Sigmoid colon (tissue), 4 donors: ENCODE measurements around the gene NUFIP2.

Experiments used
- CTCF ChIP-seq, 4 experiments: fragments of 450-650 bp in 3 of 4; fragments of 200-600 bp in 1 of 4; IDR thresholded peaks; one replicate each; pipeline ENCODE4 v1.5.1; 2016 to 2019; ENCODE audit warnings: antibody characterized with exemption in 4 of 4, mild to moderate bottlenecking in 3 of 4, moderate library complexity in 2 of 4
- POLR2A ChIP-seq, 2 donors: fragments of 450-650 bp; IDR thresholded peaks; one replicate each; pipeline ENCODE4 v1.6.1; 2016; ENCODE audit warnings: antibody characterized with exemption in 2 of 2, mild to moderate bottlenecking in 2 of 2, moderate library complexity in 2 of 2
- POLR2AphosphoS5 ChIP-seq, 4 donors: sonication (generic); formaldehyde crosslinking; IDR thresholded peaks; one replicate each; pipeline ENCODE4 v1.6.1; 2017; ENCODE audit warnings: antibody characterized with exemption in 4 of 4

GRCh38 chr17:29279397-29280070 is 14.4 kb downstream of the NUFIP2 start:
- TF ChIP-seq CTCF (IDR thresholded peaks at IDR 0.05) (no peak), POLR2A (IDR thresholded peaks at IDR 0.05) (no peak), POLR2AphosphoS5 (IDR thresholded peaks at IDR 0.05) (no peak)
